ENCODE measurements around the gene CORO7.
A peak's percentile ranks its signal among the peaks of the same experiment; 100 is the strongest.

CORO7 gene

GRCh38 chr16:4416200-4417032, at the start of gene CORO7:
TSS of gene CORO7 (minus strand) at chr16:4416596. CDS start at chr16:4416518, 78 bp downstream.
- peak within 1 kb of the TSS; percentile 92 for H2AFZ ChIP-seq (ENCODE audit: low read length, unreplicated experiment)
- no peaks in the 10 kb centered on the region for H3K36me3 ChIP-seq (ENCODE audit: insufficient read depth, low read length)
- no peaks in the 10 kb centered on the region for H3K27me3 ChIP-seq (ENCODE audit: insufficient read depth, low read length)
- H3K27ac ChIP-seq (ENCODE audit: low read depth, low read length), result no peak within 1 kb of the TSS; the same call in 1 of the 2 replicates
- H3K4me3 ChIP-seq (ENCODE audit: low read depth, low read length), result peak within 1 kb of the TSS; percentile 90
- peaks cover 9% of the 10 kb centered on the region for H3K4me1 ChIP-seq (ENCODE audit: control insufficient read depth, insufficient read depth, low read length, unreplicated experiment)
- H3K79me2 ChIP-seq (ENCODE audit: control insufficient read depth, insufficient read depth, low read length, unreplicated experiment), result peaks cover 26% of the 10 kb centered on the region

- Histone ChIP-seq H2AFZ (ENCODE audit: low read length, unreplicated experiment) (no peak overlapping the region), H3K79me2 (ENCODE audit: control insufficient read depth, insufficient read depth, low read length, unreplicated experiment) (no peaks in the 10 kb centered on the region), H3K27ac (ENCODE audit: low read depth, low read length) (peak overlapping the region; percentile 11; the same call in 1 of the 2 replicates), H3K36me3 (ENCODE audit: insufficient read depth, low read length) (peaks cover 17% of the 10 kb centered on the region; the same call in 1 of the 2 replicates), H3K4me3 (ENCODE audit: low read depth, low read length) (no peak overlapping the region), H3K27me3 (ENCODE audit: insufficient read depth, low read length) (no peaks in the 10 kb centered on the region), H3K4me1 (ENCODE audit: control insufficient read depth, insufficient read depth, low read length, unreplicated experiment) (peaks cover 8% of the 10 kb centered on the region)
Observed at GRCh38 chr16:4463522-4464163, 47.2 kb upstream of the CORO7 start.

- peaks cover 10% of the 10 kb centered on the region; the same call in 1 of the 2 replicates for H3K36me3 ChIP-seq (ENCODE audit: insufficient read depth, low read length)
- H3K27me3 ChIP-seq (ENCODE audit: insufficient read depth, low read length), result no peaks in the 10 kb centered on the region
- H2AFZ ChIP-seq (ENCODE audit: low read length, unreplicated experiment), result no peak overlapping the region
- no peaks in the 10 kb centered on the region for H3K79me2 ChIP-seq (ENCODE audit: control insufficient read depth, insufficient read depth, low read length, unreplicated experiment)
- no peak overlapping the region for H3K27ac ChIP-seq (ENCODE audit: low read depth, low read length)
- H3K4me1 ChIP-seq (ENCODE audit: control insufficient read depth, insufficient read depth, low read length, unreplicated experiment), result peaks cover 12% of the 10 kb centered on the region
- H3K4me3 ChIP-seq (ENCODE audit: low read depth, low read length), result no peak overlapping the region
Observed at GRCh38 chr16:4461250-4462085, 45.1 kb upstream of the CORO7 start.

GRCh38 chr16:4460936-4461249, 44.5 kb upstream of the CORO7 start:
- Histone ChIP-seq H3K4me1 (ENCODE audit: control insufficient read depth, insufficient read depth, low read length, unreplicated experiment) (peaks cover 12% of the 10 kb centered on the region), H3K36me3 (ENCODE audit: insufficient read depth, low read length) (peaks cover 6% of the 10 kb centered on the region; the same call in 1 of the 2 replicates), H3K27ac (ENCODE audit: low read depth, low read length) (no peak overlapping the region), H3K4me3 (ENCODE audit: low read depth, low read length) (no peak overlapping the region), H2AFZ (ENCODE audit: low read length, unreplicated experiment) (no peak overlapping the region), H3K27me3 (ENCODE audit: insufficient read depth, low read length) (no peaks in the 10 kb centered on the region), H3K79me2 (ENCODE audit: control insufficient read depth, insufficient read depth, low read length, unreplicated experiment) (no peaks in the 10 kb centered on the region)

- Histone ChIP-seq H3K27ac (ENCODE audit: low read depth, low read length) (no peak overlapping the region), H2AFZ (ENCODE audit: low read length, unreplicated experiment) (no peak overlapping the region), H3K27me3 (ENCODE audit: insufficient read depth, low read length) (no peaks in the 10 kb centered on the region), H3K79me2 (ENCODE audit: control insufficient read depth, insufficient read depth, low read length, unreplicated experiment) (no peaks in the 10 kb centered on the region), H3K4me3 (ENCODE audit: low read depth, low read length) (no peak overlapping the region), H3K4me1 (ENCODE audit: control insufficient read depth, insufficient read depth, low read length, unreplicated experiment) (peaks cover 12% of the 10 kb centered on the region), H3K36me3 (ENCODE audit: insufficient read depth, low read length) (peaks cover 17% of the 10 kb centered on the region; the same call in 1 of the 2 replicates)
Observed at GRCh38 chr16:4455951-4456350, 39.6 kb upstream of the CORO7 start.

- H3K27ac ChIP-seq (ENCODE audit: low read depth, low read length), result no peak overlapping the region
- no peaks in the 10 kb centered on the region for H3K27me3 ChIP-seq (ENCODE audit: insufficient read depth, low read length)
- no peaks in the 10 kb centered on the region for H3K79me2 ChIP-seq (ENCODE audit: control insufficient read depth, insufficient read depth, low read length, unreplicated experiment)
- H2AFZ ChIP-seq (ENCODE audit: low read length, unreplicated experiment), result no peak overlapping the region
- no peak overlapping the region for H3K4me3 ChIP-seq (ENCODE audit: low read depth, low read length)
- H3K4me1 ChIP-seq (ENCODE audit: control insufficient read depth, insufficient read depth, low read length, unreplicated experiment), result peaks cover 12% of the 10 kb centered on the region
- peaks cover 19% of the 10 kb centered on the region; the same call in 1 of the 2 replicates for H3K36me3 ChIP-seq (ENCODE audit: insufficient read depth, low read length)
Observed at GRCh38 chr16:4455081-4455480, 38.7 kb upstream of the CORO7 start.

GRCh38 chr16:4454623-4455022, 38.2 kb upstream of the CORO7 start:
- Histone ChIP-seq H3K27me3 (ENCODE audit: insufficient read depth, low read length) (no peaks in the 10 kb centered on the region), H2AFZ (ENCODE audit: low read length, unreplicated experiment) (no peak overlapping the region), H3K4me1 (ENCODE audit: control insufficient read depth, insufficient read depth, low read length, unreplicated experiment) (peaks cover 12% of the 10 kb centered on the region), H3K4me3 (ENCODE audit: low read depth, low read length) (no peak overlapping the region), H3K27ac (ENCODE audit: low read depth, low read length) (no peak overlapping the region), H3K36me3 (ENCODE audit: insufficient read depth, low read length) (peaks cover 19% of the 10 kb centered on the region; the same call in 1 of the 2 replicates), H3K79me2 (ENCODE audit: control insufficient read depth, insufficient read depth, low read length, unreplicated experiment) (no peaks in the 10 kb centered on the region)

GRCh38 chr16:4452674-4453073, 36.3 kb upstream of the CORO7 start:
- no peaks in the 10 kb centered on the region for H3K27me3 ChIP-seq (ENCODE audit: insufficient read depth, low read length)
- H2AFZ ChIP-seq (ENCODE audit: low read length, unreplicated experiment), result no peak overlapping the region
- H3K4me1 ChIP-seq (ENCODE audit: control insufficient read depth, insufficient read depth, low read length, unreplicated experiment), result no peaks in the 10 kb centered on the region
- H3K36me3 ChIP-seq (ENCODE audit: insufficient read depth, low read length), result peaks cover 19% of the 10 kb centered on the region; the same call in 1 of the 2 replicates
- no peak overlapping the region for H3K27ac ChIP-seq (ENCODE audit: low read depth, low read length)
- H3K79me2 ChIP-seq (ENCODE audit: control insufficient read depth, insufficient read depth, low read length, unreplicated experiment), result no peaks in the 10 kb centered on the region
- H3K4me3 ChIP-seq (ENCODE audit: low read depth, low read length), result no peak overlapping the region

- Histone ChIP-seq H3K79me2 (ENCODE audit: control insufficient read depth, insufficient read depth, low read length, unreplicated experiment) (no peaks in the 10 kb centered on the region), H3K4me1 (ENCODE audit: control insufficient read depth, insufficient read depth, low read length, unreplicated experiment) (no peaks in the 10 kb centered on the region), H3K36me3 (ENCODE audit: insufficient read depth, low read length) (peaks cover 22% of the 10 kb centered on the region; the same call in 1 of the 2 replicates), H3K27me3 (ENCODE audit: insufficient read depth, low read length) (no peaks in the 10 kb centered on the region), H3K4me3 (ENCODE audit: low read depth, low read length) (no peak overlapping the region), H3K27ac (ENCODE audit: low read depth, low read length) (no peak overlapping the region), H2AFZ (ENCODE audit: low read length, unreplicated experiment) (no peak overlapping the region)
Observed at GRCh38 chr16:4450931-4451519, 34.6 kb upstream of the CORO7 start.

GRCh38 chr16:4450430-4450829, 34.0 kb upstream of the CORO7 start:
- Histone ChIP-seq H3K4me3 (ENCODE audit: low read depth, low read length) (no peak overlapping the region), H3K27ac (ENCODE audit: low read depth, low read length) (no peak overlapping the region), H3K79me2 (ENCODE audit: control insufficient read depth, insufficient read depth, low read length, unreplicated experiment) (no peaks in the 10 kb centered on the region), H2AFZ (ENCODE audit: low read length, unreplicated experiment) (no peak overlapping the region), H3K4me1 (ENCODE audit: control insufficient read depth, insufficient read depth, low read length, unreplicated experiment) (no peaks in the 10 kb centered on the region), H3K27me3 (ENCODE audit: insufficient read depth, low read length) (no peaks in the 10 kb centered on the region), H3K36me3 (ENCODE audit: insufficient read depth, low read length) (peaks cover 22% of the 10 kb centered on the region; the same call in 1 of the 2 replicates)

All from ACC112 (cell line).